SIG-M5 (cell line): ENCODE data around the gene LY6G5C.

Experiments used
- DNase-seq: peaks from one replicate; lab custom pipeline; 2025; lab: John Stamatoyannopoulos, UW

LY6G5C gene

GRCh38 chr6:31691078-31691463 lies 10.2 kb upstream of the LY6G5C start:
- DNase-seq = no peak

- DNase-seq = no peak
These were observed 9.6 kb upstream of the LY6G5C start for GRCh38 chr6:31690231-31691077.

GRCh38 chr6:31689249-31690110 lies 8.6 kb upstream of the LY6G5C start:
- no peak for DNase-seq

GRCh38 chr6:31687860-31688693 lies 7.2 kb upstream of the LY6G5C start:
- DNase-seq = no peak

GRCh38 chr6:31687321-31687720 lies 6.5 kb upstream of the LY6G5C start:
- DNase-seq = no peak

GRCh38 chr6:31686483-31686882 lies 5.6 kb upstream of the LY6G5C start:
- no peak for DNase-seq

DNA sequence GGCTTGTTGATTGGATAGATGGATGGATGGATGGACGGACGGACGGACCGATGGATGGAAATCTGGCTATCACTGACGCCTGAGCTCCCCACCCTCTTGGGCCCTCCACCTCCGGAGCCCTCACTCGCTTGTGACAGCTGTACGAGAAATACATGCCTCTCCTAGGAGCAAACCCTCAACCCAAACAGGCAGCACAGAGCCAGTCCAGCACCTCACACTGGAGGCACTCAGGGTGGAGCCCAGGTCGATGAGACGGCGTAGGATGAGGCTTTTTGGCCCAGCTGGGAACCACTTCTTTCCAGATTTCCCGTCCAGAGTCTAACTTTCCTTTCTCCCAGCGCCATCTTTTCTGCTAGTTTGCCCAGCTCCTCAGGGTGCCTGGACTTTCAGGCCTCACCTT lies 2.7 kb upstream of the LY6G5C start:
- DNase-seq = no peak

DNA sequence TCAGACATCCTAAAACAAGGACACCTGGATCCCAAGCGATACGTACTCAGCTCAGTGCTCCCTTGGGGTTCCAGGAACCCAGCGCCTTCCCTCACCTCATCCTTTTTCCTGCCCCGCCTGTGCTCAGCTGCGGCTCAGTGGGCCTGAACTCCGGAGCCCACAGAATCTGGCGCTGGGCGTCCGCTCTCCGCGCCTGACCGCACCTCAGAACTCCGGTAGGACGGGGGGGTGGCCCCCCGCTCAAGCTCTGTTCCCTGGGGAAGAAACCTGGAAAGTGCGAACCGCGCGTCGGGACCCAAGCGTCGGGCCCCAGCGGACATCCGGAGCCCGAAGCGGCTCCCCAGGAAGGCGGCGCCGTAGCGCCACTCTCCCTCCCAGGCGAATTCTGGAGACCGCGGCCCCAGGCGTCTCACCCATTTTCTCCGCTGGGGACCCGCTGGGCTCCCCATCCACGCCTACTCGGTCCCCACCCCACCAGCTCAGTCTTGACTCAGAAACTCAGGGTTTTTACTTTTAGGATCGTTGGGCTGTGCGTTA lies 336 bp upstream of the LY6G5C start:
- no peak for DNase-seq

DNA sequence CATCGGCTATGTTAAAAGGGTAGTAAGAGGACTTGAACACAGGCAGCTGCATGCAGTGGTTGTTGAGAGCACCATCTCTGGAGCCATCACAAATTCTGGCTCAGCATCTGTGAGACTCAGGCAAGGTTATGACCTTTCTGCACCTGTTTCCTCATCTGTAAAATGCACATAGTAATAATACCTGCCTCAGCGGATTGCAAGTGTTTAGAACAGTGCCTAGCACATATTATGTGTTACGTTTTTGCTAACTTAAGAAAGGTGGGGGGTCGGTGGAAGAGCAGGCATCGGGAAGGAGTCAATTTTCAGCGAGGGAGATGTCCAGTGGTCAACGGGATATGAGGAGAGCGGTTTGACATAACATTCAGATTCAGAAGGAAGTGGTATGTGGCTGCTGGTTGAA lies 2.9 kb downstream of the LY6G5C start:
- DNase-seq = no peak

DNA sequence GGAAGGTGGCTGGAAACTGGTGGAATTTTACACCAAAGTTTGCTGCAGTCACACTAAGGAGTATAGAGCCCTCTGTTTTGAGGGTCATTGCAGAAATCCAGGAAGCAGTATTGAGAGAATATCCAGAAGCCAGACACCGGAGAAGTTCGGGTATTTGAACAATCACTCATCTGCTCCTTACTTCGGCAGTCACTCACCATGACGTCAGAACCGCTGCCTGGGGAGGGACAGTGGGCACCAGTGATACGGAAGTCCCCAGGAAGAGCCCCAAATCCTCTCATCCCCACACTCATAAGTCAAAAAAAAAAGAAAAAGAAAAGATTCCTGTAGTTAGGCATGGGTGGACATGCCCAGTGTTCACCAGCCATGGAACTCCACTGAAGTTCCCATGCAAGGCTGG lies 4.0 kb downstream of the LY6G5C start:
- DNase-seq = no peak

- DNase-seq = no peak
These were observed 4.5 kb downstream of the LY6G5C start for GRCh38 chr6:31676322-31676903.

GRCh38 chr6:31669676-31670075 lies 11.2 kb downstream of the LY6G5C start, which contains the start of gene LY6G5B:
Gene LY6G5B (plus strand): TSS chr6:31669976. CDS start chr6:31670951, 975 bp downstream.
- no peak for DNase-seq

DNA sequence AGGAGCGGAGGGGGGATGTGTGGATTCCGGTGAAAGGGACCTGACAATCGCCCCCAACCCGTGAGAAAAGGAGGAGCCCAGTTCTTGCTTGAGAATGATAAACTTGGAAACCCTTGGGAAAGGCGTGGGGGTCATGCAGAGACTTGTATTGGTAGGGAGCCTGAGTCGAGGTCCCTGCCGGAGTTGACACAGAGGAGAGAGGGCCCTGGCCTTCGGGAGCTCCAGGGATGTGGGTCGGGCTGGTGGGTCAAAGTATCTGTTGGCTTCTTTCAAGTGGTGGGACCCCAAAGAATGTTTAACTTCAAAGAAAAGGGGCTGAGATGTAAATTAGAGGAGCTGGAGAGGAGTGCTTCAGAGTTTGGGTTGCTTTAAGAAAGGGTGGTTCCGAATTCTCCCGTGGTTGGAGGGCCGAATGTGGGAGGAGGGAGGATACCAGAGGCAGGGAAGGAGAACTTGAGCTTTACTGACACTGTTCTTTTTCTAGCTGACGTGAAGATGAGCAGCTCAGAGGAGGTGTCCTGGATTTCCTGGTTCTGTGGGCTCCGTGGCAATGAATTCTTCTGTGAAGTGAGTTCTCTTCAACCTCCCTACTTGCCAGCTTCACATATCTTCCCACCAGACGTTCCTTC lies 14.4 kb downstream of the LY6G5C start:
- DNase-seq = no peak

- peak; percentile 89 for DNase-seq
These were observed 15.1 kb downstream of the LY6G5C start, which contains the start of gene CSNK2B for GRCh38 chr6:31665501-31666336. Gene CSNK2B (plus strand): TSS chr6:31666080. CDS start chr6:31666832, 752 bp downstream.

- DNase-seq = peak; percentile 59
These were observed 15.9 kb downstream of the LY6G5C start, which contains the start of gene GPANK1 for GRCh38 chr6:31664790-31665500. Gene GPANK1 (minus strand): TSS chr6:31664997. CDS start chr6:31664478, 519 bp downstream.

DNA sequence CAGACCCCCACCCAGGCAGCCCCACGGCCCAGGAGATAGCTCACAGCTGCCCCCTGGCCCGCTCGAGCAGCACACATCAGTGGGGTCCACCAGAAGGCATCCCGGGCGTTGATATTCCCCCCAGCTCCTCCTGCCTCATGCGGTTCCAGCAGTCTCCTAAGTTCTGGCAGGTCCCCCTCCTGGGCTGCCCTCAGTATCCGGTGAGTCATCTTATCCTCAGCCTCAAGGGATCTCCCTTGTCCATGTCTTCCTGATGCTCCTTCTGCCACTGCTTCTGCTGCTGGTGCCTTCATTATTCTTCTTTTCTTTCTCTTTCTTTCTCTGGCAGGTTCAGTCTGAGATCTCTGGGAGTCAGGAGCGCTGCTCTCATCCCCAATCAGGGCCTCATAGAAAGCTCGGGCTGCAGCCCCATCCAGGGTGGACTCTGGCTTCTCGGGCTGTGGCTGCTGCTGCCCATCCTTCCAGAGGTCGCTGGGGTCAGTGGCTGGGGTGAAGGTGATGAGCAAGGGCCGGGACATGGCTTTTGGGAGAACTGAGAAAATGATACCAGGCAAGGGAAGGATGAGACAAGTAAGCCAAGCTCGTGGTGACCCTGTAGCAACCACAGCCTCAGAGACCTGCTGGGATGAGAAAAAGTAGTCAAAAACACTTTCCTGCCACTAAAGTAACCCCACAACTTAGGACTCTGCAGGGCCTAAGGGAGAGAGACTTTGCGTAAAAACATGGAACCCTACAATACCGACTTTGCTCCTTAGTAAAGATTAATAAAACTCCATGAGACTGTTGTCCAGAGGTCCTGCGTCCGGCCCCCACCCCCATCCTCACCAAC lies 16.7 kb downstream of the LY6G5C start:
- no peak for DNase-seq

DNA sequence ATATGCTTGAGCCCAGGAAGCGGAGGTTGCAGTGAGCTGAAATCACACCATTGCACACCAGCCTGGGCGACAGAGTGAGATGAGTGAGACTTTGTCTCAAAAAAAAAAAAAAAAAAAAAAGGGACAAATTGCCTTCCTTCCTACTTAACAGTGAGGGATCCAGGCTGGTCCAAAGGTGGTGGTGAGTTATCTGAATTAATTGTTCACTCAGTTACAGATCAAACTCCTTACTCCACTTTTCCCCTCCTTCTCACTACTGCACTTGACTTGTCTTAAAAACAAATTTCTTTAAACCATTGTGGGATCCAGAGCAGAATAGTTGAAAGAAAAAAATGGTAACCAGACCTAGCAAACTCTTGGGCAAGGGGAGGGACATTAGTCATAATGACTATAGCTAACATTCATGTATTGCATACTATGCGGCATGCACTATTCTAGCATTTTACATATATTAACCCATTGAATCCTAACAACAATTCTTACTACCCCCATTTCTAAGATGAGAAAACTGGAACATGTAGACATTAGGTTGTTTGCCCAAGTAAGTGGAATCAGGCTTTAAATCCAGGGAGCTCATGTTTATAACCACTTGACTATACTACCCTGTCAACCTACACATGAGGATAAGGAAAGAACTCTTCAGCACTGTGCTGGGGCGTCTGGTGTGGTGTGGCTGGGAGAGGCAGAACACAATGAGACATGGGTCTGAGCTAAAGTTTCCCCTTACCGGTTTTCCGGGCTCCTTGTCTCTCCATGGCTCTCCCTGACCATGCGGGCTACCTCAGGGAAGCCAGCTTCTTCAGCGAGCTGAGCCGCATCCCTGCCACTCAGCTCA lies 17.5 kb downstream of the LY6G5C start:
- DNase-seq = no peak
